ENCODE data around the gene SLC41A3. TPM values are rescaled to one million over a fixed set of nuclear protein-coding genes. Genes with fewer than 3 reads are reported as not detected.
"Not testable (repeated sequence)": the region's sequence is repeated elsewhere in the genome, so short reads cannot be mapped to it uniquely, and the experiment has no call there.

The SLC41A3 gene
- total RNA-seq, 1 experiment from 2014 or later, result 35.5 TPM

- Mint-ChIP-seq H3K9me3 (peaks cover 36 to 41% of the 10 kb centered on the region in 2 experiments), H3K27me3 (ENCODE audit: low read depth) (no peaks in the 10 kb centered on the region; the same call in 1 of the 2 replicates), H3K36me3 (ENCODE audit: insufficient read depth in 1 of 3, low read depth in 3 of 3) (peaks cover 7 to 21% (median 15%) of the 10 kb centered on the region in 3 experiments; a peak in 6 of 7 replicates), H3K4me1 (no peaks in the 10 kb centered on the region), H3K4me3 (no peak overlapping the region), H3K27ac (no peak overlapping the region)
- no peaks in the 10 kb centered on the region for H3K4me1 ChIP-seq (ENCODE audit: insufficient read depth, low read length)
- no peak overlapping the region for H2AK5ac ChIP-seq (ENCODE audit: insufficient read length, low read length)
- H2BK20ac ChIP-seq (ENCODE audit: low read depth, low read length, poor library complexity, severe bottlenecking), result no peak overlapping the region
- no peak overlapping the region for H2AFZ ChIP-seq (ENCODE audit: low read length)
- no peak overlapping the region for H4K91ac ChIP-seq (ENCODE audit: insufficient read length, low read depth, low read length)
- DNase-seq, result no peak
- no peak for TF ChIP-seq CTCF (conservative IDR thresholded peaks at IDR 0.05)
- H2BK12ac ChIP-seq (ENCODE audit: insufficient read length, low read depth, low read length), result no peak overlapping the region
- no peak overlapping the region for H3K18ac ChIP-seq (ENCODE audit: insufficient read length, low read depth, low read length)
- no peak overlapping the region for H2BK15ac ChIP-seq (ENCODE audit: low read depth, low read length)
- no peak overlapping the region for H3K4me2 ChIP-seq (ENCODE audit: insufficient read depth, insufficient read length, low read length)
- no peak overlapping the region for H3K4ac ChIP-seq (ENCODE audit: low read depth, low read length)
- no peak overlapping the region for H3K23ac ChIP-seq (ENCODE audit: insufficient read length, low read depth, low read length)
- no peak overlapping the region for H3K56ac ChIP-seq (ENCODE audit: insufficient read length, low read depth, low read length)
- no peak overlapping the region for H2BK120ac ChIP-seq (ENCODE audit: low read depth, low read length, poor library complexity, severe bottlenecking)
- H4K20me1 ChIP-seq (ENCODE audit: control insufficient read depth, insufficient read depth, insufficient read length), result no peaks in the 10 kb centered on the region
- H3K79me2 ChIP-seq (ENCODE audit: insufficient read depth, low read length), result no peaks in the 10 kb centered on the region
- H3K27me3 ChIP-seq (ENCODE audit: insufficient read depth, low read length), result no peaks in the 10 kb centered on the region
- no peaks in the 10 kb centered on the region for H3K23me2 ChIP-seq (ENCODE audit: insufficient read length, low read depth, low read length, poor library complexity, severe bottlenecking)
- no peak overlapping the region for H3K27ac ChIP-seq (ENCODE audit: insufficient read length, low read depth, low read length)
- no peak overlapping the region for H4K8ac ChIP-seq (replicated peaks; ENCODE audit: insufficient read length, low read depth, low read length)
- H3K9me3 ChIP-seq (ENCODE audit: control insufficient read depth, low read depth, low read length), result peaks cover 15% of the 10 kb centered on the region
- H3K9ac ChIP-seq (ENCODE audit: extremely low read depth, insufficient read length, low read length), result no peak overlapping the region
- H2BK5ac ChIP-seq (ENCODE audit: insufficient read length, low read length), result no peak overlapping the region
- no peak overlapping the region for H4K5ac ChIP-seq (ENCODE audit: insufficient read length, low read depth, low read length)
- H3K14ac ChIP-seq (ENCODE audit: insufficient read depth, low read length), result no peak overlapping the region
- H3K79me1 ChIP-seq (ENCODE audit: insufficient read depth, low read depth, low read length, poor library complexity, severe bottlenecking), result no peaks in the 10 kb centered on the region
- no peak overlapping the region for H3T11ph ChIP-seq (ENCODE audit: low read length)
These were observed 13.9 kb upstream of the SLC41A3 start for GRCh38 chr3:126097801-126098200.

- peaks cover 50 to 56% of the 10 kb centered on the region in 2 experiments for H3K9me3 Mint-ChIP-seq
- not testable (repeated sequence) for H3K18ac ChIP-seq (ENCODE audit: insufficient read length, low read depth, low read length); H2AK5ac ChIP-seq (ENCODE audit: insufficient read length, low read length); H4K5ac ChIP-seq (ENCODE audit: insufficient read length, low read depth, low read length); H3K27ac ChIP-seq (ENCODE audit: insufficient read length, low read depth, low read length); H3K27me3 ChIP-seq (ENCODE audit: insufficient read depth, low read length); H3K4me3 Mint-ChIP-seq; H2BK12ac ChIP-seq (ENCODE audit: insufficient read length, low read depth, low read length); H3K9ac ChIP-seq (ENCODE audit: extremely low read depth, insufficient read length, low read length); H2AFZ ChIP-seq (ENCODE audit: low read length); H3K56ac ChIP-seq (ENCODE audit: insufficient read length, low read depth, low read length); H3K4me1 ChIP-seq (ENCODE audit: insufficient read depth, low read length); H3K23me2 ChIP-seq (ENCODE audit: insufficient read length, low read depth, low read length, poor library complexity, severe bottlenecking); H2BK15ac ChIP-seq (ENCODE audit: low read depth, low read length); H3K4me1 Mint-ChIP-seq; H3K27ac Mint-ChIP-seq; H4K91ac ChIP-seq (ENCODE audit: insufficient read length, low read depth, low read length); H3K27me3 Mint-ChIP-seq (ENCODE audit: low read depth); H4K20me1 ChIP-seq (ENCODE audit: control insufficient read depth, insufficient read depth, insufficient read length); H3K14ac ChIP-seq (ENCODE audit: insufficient read depth, low read length); H3K79me2 ChIP-seq (ENCODE audit: insufficient read depth, low read length); H3T11ph ChIP-seq (ENCODE audit: low read length); H4K8ac ChIP-seq (replicated peaks; ENCODE audit: insufficient read length, low read depth, low read length); H3K23ac ChIP-seq (ENCODE audit: insufficient read length, low read depth, low read length); H3K4me2 ChIP-seq (ENCODE audit: insufficient read depth, insufficient read length, low read length); DNase-seq; H2BK5ac ChIP-seq (ENCODE audit: insufficient read length, low read length); H2BK120ac ChIP-seq (ENCODE audit: low read depth, low read length, poor library complexity, severe bottlenecking); H2BK20ac ChIP-seq (ENCODE audit: low read depth, low read length, poor library complexity, severe bottlenecking); H3K79me1 ChIP-seq (ENCODE audit: insufficient read depth, low read depth, low read length, poor library complexity, severe bottlenecking); H3K4ac ChIP-seq (ENCODE audit: low read depth, low read length)
- WGBS (ENCODE audit: extremely low coverage, insufficient read length, low lambda C conversion rate), result no CpG with 5 or more reads among the region's 6 CpGs
- H3K9me3 ChIP-seq (ENCODE audit: control insufficient read depth, low read depth, low read length), result peaks cover 16% of the 10 kb centered on the region
- H3K36me3 Mint-ChIP-seq (ENCODE audit: insufficient read depth in 1 of 3, low read depth in 3 of 3), result peaks cover 19 to 36% (median 29%) of the 10 kb centered on the region in 3 experiments
These were observed 12.3 kb upstream of the SLC41A3 start for GRCh38 chr3:126096274-126096673.
